EH (cell line): ENCODE measurements around the gene SORCS1.

ENCODE experiments used
- DNase-seq: peaks from one replicate; pipeline ENCODE4 v3.0.0-alpha.2; 2015; ENCODE audit warnings: low read depth

SORCS1 gene

GRCh38 chr10:106577756-106578155 is 586.8 kb downstream of the SORCS1 start:
- DNase-seq = no peak

DNA sequence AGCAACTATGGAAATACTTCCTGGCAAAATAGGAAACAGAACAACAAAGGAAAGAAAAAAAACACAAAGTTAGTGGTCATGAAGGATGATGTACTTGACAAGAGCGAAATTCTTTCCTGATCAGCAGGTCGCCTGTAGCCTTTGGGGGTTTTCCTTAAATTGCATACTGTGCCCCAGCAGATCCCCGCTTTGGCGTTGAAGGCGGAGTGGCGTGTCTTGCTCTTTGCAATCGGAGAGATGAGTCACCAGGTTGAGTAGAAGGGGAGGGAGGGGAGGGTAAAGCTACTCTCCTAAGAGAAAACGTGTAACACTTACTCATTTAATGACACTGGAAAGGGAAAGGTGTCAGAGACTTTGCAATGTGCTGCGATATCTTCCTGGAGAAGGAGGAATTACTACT is 587.2 kb downstream of the SORCS1 start:
- peak; percentile 86 for DNase-seq

DNA sequence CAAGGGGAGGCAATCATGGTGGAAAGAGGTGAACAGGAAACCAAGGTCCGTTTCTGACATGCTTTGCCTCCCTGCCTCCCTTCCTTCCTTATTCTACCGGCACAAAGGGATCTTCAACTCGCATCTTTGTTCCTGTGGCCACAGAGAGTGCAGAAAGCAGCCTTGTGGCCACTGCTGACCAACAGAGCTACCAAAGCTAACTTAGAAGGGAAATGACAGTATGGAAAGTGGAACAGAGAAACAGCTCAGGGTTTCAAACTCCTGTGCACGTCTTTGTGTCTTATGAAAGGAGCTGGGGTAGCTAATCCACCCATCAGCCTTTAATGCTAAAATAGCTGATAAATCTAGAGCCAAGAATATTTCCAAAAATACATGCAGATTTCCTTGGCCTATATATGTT is 588.0 kb downstream of the SORCS1 start:
- DNase-seq = no peak

- DNase-seq = peak; percentile 90
These were observed 591.4 kb downstream of the SORCS1 start for GRCh38 chr10:106573106-106573505.

DNA sequence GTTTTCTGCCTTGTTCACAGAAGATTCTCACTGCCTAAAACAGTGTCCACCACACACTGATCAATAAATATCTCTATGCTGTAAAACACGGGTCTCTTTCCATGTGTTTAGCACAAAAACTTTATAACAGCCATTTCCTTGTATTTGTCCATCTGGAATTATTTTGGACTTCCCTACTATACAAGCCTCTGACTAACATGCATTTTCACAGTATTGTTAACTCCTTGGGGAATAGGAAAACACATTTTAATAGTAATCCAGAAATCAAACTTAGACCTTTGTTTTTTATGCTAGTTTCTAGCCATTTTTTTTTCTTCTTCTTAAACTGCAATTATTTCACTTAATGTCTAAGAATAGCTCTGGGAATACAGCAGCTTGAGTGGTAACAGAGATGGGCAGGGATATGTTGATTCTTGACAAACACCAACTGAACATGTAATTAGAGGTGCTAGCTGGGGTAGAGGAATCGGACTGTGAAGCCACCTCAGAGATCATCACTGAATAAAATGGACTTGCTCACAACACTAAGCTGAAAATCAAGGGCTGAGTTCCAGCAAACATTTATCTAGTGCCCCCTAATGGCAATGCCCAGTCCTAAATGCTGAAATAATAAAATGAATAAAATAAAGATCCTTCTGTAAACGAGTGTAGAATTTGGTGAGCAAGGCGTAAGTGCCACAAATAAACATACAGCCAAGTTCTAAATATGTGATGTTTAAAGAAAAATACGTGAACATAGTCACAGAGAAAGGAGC is 593.1 kb downstream of the SORCS1 start:
- DNase-seq = peak; percentile 73

DNA sequence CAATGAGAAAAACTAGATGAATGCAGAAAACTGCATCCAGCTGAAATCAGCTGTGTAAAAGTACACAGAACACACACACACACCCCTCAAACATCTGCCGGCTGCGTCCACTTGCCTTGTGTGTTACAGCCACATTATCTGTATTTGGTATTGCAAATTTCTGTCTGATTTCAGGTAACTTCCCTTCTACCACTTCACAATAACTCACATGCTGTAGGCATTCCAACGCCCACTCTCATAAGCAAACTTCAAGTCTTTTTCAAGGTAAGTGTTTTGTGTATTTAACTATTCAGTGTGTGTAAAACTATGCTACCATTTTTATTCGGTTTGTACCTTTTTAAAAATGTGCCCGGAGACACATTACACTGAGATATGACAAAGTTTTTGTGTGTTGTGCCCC is 594.2 kb downstream of the SORCS1 start:
- DNase-seq = no peak

GRCh38 chr10:106567629-106568028 is 596.9 kb downstream of the SORCS1 start:
- DNase-seq = no peak

GRCh38 chr10:106566873-106567272 is 597.6 kb downstream of the SORCS1 start:
- DNase-seq = peak; percentile 26

DNA sequence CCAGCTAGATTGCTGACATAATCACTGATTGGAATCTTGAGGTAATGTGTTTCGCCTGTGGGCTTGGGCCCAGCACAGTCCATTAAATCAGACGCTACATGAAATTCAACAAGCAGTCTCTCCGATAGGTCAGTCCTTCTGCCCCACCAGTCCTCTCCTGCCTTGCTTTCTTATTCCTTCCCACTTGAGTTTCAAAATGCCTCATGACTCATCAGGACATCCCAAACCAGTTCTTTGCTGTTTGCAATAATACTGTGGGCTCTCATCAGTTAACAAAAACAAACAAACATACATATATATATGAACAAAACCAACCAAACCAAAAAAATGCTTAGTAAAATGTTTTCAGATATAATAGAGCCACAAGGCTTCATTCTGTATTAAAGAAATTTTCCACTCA is 599.0 kb downstream of the SORCS1 start:
- peak; percentile 76 for DNase-seq

GRCh38 chr10:106563384-106563783 is 601.1 kb downstream of the SORCS1 start:
- DNase-seq = no peak

- peak; percentile 92 for DNase-seq
These were observed 603.4 kb downstream of the SORCS1 start for GRCh38 chr10:106560925-106561640.

DNA sequence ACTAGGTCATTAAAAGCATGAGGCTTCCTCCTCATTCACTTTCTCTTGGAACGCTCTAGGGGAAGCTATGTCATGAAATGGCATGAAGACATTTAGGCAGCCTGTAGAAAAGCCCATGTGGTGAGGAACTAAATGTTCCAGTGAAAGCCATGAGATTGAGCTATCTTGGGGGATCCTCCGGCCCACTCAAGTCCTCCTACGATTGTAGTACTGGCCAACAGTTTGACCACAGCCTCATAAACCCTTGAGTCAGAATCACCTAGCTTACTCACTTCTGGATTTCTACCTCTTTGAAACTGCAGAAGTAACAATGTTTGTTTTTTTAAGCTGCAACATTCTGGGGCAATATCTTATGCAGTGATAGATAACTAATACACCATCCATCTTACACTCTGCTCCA is 605.1 kb downstream of the SORCS1 start:
- DNase-seq = peak; percentile 72

DNA sequence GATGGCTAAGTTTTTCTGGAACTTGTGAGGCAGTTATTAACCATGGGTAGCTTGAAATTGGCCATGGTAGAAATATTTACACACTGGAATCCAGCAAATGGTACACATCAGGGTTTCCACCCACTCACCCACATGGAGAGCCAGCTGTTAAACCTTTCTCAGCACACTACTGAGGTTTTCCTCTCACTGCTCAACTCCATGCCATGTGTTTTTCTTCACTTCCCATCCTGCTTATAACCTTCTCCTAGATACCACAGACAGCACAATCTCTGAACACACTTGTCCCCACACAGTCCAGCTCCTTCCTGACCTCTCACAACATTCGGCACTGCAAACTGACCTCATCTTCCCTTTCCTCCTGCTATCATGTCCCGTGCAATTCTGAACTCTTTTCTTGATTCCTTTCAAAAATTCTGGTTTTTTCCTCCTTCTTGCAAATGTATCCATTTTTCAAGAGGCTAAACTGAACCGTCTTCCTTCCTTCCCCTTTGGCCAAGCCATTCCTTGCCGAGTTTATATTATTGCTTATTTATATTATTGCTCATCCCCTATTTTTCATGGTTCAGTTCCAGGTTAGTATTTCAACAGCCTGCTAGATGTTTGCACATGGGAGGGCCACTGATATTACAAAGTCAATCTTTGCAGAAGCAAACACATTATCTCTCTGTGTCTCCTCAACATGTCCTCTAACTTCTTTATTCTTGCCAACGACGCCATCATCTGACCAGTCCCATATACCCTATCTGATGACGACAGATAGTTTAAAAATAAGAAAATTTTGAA is 606.4 kb downstream of the SORCS1 start:
- DNase-seq = peak; percentile 85

DNA sequence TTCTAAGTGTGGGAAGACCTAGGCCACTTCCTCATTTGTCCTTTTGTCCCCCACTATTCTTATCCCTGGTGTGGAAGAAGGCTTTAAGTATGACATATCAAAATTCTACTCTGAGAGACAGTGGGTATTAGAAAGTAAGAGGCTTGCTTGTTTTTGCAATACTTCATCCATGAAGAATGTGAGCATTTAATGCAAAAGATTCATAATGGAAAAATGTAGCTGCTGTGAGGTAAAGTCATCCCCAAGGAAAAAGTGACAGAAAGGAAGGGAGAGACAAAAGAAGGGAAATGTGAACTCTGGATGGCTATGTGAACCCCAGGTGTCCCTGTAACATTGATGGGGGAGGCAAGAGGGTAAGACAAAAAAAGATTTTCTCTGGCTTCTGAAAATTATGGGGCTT is 607.5 kb downstream of the SORCS1 start:
- DNase-seq = peak; percentile 88

GRCh38 chr10:106555599-106555998 is 608.9 kb downstream of the SORCS1 start:
- DNase-seq = peak; percentile 46

DNA sequence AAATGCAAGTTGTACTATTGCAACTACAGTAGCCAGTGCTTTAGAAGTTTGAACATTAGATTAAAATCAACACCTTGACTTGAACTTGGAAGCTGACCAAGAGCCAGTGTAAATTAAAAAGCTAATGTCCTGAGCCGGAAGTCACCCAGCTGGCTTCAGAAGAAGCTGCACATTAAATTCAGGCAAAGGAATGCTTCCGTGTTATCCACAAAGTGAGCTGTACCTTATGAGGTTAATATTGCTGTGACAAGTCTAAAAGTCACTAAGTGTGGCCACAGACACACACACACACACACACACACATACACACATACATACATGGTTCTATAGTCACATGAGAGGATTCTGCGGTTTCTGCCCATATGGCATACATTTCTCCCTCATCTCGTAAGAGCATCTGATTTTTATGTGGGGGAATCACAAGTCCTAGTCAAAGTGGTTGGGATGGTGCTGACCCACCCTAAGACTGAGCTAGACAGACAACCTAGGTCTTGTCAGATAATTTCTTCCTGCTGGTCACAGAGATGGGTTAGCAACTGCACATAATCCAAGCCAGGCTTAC is 612.9 kb downstream of the SORCS1 start:
- peak; percentile 35 for DNase-seq

DNA sequence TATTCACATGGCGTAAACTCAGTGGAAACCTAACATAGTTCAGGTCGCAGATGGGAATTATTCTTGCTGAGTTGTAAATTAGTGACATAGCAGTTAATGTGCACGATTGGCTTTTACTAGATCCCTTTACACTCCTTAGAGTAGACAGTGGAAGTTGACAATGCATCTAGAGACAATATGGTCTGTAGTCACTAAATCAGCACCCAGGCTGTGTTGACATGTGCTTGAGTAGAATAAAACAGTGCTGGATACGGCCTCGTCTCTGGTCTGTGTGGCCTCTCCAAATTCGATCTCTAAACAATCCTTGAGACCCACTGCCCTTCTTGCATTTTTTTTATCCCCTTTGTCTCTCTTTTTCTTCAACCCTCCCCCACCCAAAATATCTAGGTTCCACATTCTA is 615.7 kb downstream of the SORCS1 start:
- DNase-seq = no peak

DNA sequence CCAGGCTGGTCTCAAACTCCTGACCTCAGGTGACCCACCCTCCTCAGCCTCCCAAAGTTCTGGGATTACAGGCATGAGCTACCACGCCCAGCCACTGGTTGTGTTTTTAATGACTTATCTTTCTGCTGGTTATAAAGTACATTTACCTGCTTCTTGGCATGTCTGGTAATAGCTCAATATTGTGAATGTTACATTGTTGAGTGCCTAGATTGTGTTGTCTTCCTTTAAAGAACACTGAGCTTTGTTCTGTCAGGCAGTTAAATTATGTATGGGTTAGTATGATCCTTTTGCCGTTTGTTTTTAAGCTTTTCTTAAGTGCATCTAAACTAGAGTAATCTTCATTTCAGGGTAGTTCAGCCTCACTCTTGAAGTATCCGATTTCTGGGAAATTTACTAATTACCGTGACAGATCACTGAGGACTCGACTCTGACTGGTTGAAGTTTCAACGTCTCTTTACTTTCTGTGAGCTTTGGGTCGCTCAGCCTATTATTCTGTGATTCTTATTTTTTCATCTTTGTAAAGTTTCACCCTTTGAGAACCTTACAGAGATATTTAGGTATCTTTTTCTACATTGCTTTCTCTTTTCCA is 617.4 kb downstream of the SORCS1 start:
- DNase-seq = no peak

DNA sequence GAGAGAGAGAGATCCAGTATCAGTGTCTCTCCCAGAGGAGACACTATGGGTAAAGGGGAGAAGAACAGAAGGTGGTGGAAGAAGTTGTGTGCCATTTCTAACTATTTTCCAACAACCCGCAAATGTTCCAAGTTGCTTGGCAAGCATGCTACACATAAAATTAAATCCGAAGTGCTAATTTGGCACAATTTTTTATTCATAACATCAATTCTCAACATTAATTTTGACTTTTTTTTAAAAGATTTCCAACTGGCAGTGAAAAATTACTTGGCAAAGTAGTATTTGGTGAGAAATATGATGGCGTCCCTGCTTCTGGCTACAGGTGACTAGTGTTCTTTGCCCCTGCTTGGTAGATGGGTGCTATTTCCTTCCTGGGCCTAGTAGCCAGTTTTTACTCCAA is 622.0 kb downstream of the SORCS1 start:
- no peak for DNase-seq

- DNase-seq = peak; percentile 79
These were observed 623.9 kb downstream of the SORCS1 start for GRCh38 chr10:106540645-106541044.

DNA sequence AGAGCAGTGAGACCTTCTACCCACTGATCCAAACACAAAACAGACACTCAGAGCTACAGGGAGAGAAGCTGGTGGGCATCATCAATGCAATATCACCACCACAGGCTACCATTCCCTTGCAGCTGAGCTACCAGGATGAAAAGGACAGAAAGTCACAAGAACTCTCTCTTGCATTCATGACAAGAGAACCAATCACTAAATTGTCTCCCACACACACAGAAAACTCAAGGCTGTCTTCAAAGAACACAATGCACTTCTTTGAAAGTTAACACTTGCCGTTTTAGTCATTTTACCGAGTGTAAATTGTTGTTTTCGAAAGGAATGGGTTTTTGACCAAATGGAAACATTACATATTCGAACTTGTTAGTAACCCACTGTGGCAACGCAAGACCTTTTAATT is 626.6 kb downstream of the SORCS1 start:
- no peak for DNase-seq

GRCh38 chr10:106535304-106535953 is 629.1 kb downstream of the SORCS1 start:
- no peak for DNase-seq
